IPS-18c (cell line): ENCODE data around the gene HSPG2.
"Not testable (repeated sequence)": the region's sequence is repeated elsewhere in the genome, so short reads cannot be mapped to it uniquely, and the experiment has no call there.

Source experiments
- H3K4me3 ChIP-seq: 2 replicates; pipeline ENCODE4 v1.7.0; 2013; ENCODE audit warnings: low read depth, mild to moderate bottlenecking, low read length, moderate library complexity; ENCODE audit not compliant: insufficient read depth
- H3K9me3 ChIP-seq: one replicate; pipeline ENCODE4 v1.6.1; 2013; ENCODE audit warnings: mild to moderate bottlenecking, low read length, moderate library complexity; ENCODE audit not compliant: control insufficient read depth, insufficient read depth

Gene HSPG2

GRCh38 chr1:21937034-21937371 lies at the start of gene HSPG2:
HSPG2 (minus strand) TSS chr1:21937310; CDS start chr1:21937217, 93 bp downstream.
- Histone ChIP-seq H3K9me3 (peaks cover 2% of the 10 kb centered on the region), H3K4me3 (peak within 1 kb of the TSS; percentile 65)

DNA sequence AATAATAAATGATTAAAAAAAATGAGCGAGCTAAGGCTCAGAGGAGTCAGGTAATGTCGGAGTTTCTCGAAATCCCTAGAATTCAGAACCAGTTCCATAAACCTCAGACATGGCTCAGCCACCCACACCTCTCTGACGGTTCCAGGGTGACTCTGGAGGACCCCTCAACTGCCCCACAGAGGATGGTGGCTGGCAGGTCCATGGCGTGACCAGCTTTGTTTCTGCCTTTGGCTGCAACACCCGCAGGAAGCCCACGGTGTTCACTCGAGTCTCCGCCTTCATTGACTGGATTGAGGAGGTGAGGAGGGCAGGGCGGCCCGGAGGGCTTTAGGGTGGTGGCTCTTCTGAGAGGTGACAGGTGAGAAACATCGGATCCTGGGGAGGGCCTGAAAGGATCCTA lies 49.3 kb upstream of the HSPG2 start:
- H3K4me3 ChIP-seq, H3K9me3 ChIP-seq: not testable (repeated sequence)

DNA sequence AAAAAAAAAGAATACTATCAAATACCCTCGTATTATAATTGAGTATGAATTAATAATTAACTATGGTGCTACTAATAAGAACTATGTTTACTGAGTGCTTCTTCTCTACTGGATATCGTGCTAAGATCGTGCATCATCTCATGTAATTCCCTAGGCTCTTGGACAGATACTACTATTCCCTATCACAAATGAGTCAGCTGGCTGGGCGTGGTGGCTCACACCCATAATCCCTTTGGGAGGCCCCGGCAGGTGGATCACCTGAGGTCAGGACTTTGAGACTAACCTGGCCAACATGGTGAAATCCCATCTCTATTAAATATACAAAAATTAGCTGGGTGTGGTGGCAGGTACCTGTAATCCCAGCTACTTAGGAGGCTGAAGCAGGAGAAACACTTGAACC lies 48.8 kb upstream of the HSPG2 start:
- H3K4me3 ChIP-seq: not testable (repeated sequence)

GRCh38 chr1:21983539-21983938 lies 46.4 kb upstream of the HSPG2 start:
- H3K9me3 ChIP-seq, H3K4me3 ChIP-seq: not testable (repeated sequence)

More for the DNA sequence above, 48.8 kb upstream of the HSPG2 start:
- not testable (repeated sequence) for H3K9me3 ChIP-seq

- H3K9me3 ChIP-seq, H3K4me3 ChIP-seq: not testable (repeated sequence)
Measured at GRCh38 chr1:21982122-21982521, 45.0 kb upstream of the HSPG2 start.

DNA sequence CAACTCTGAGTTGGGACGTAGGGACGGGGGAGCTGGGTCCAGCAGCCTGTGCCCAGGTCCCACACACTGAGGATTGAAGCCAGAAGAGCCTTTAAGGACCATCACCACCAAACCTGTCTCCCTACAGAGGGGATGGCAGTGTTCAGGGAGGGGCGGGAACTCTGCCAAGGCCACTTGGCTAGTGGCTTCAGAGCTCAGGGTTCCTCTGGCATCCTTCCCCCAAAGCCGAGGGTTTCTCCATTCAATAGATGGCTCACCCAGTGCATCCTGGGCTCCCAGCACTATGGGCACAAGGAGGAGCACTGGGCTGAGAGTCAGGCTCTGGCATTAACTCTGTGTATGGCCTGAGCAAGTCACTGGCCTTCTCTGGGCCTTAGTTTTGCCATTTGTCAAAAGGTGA lies 44.1 kb upstream of the HSPG2 start:
- H3K4me3 ChIP-seq, H3K9me3 ChIP-seq: not testable (repeated sequence)

DNA sequence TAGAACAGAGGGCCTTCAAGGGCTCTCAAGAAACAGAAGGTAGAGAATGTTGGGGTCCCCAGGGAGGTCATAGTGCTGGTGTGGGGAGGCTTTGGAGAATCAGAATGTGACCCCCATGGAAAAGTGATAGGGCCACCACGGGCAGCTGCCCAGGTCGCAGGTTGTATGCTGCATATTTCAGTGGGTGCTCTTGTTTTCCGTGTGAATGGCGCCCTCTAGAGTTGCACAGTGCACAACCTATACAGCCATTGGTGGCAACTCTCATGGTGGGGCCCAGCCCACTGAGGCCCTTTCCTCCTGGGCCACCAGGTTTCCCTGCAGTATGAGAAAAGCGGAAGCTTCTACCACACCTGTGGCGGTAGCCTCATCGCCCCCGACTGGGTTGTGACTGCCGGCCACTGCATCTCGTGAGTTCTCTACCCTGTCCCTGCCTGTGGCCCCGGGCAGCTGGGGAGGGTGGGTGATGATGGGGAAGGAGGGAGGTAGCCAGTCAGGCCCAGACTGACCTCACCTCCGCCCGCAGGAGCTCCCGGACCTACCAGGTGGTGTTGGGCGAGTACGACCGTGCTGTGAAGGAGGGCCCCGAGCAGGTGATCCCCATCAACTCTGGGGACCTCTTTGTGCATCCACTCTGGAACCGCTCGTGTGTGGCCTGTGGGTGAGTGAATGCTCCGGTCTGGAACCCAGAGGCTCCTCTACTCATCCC lies 43.6 kb upstream of the HSPG2 start:
- H3K4me3 ChIP-seq, H3K9me3 ChIP-seq: not testable (repeated sequence)

- H3K9me3 ChIP-seq, H3K4me3 ChIP-seq: not testable (repeated sequence)
Measured at GRCh38 chr1:21978209-21978608, 41.1 kb upstream of the HSPG2 start.

DNA sequence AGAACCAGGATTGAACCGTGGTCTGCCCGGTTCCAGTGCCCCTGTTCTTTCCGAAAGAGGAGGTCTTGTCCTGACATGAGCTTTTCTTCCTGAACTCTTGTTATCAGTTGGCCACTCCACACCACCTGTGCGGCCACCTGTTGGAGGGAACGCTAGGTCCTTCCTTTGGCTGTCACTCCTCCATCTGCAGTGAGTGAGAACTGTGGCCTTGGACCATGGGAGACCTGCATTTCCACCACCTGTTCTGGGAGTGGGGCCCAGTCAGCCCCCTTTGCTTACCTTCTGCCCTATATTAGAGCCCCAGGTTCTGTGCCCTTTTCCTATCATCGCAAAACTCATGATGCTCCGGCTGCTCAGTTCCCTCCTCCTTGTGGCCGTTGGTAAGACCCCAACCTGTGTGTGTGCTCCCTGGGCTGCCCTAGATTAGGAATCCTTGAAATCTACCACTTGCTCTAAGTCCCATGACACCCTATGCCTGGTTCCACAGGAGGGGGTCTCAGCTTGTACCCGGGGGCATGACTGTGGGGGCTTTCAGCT lies 39.7 kb upstream of the HSPG2 start, which contains the start of gene CELA3B:
CELA3B (plus strand) TSS at position 320 of the 537 bp plus-strand sequence; CDS start at position 338, 18 bp downstream.
- H3K9me3 ChIP-seq, H3K4me3 ChIP-seq: not testable (repeated sequence)

GRCh38 chr1:21975296-21975695 lies 38.2 kb upstream of the HSPG2 start:
- not testable (repeated sequence) for H3K4me3 ChIP-seq, H3K9me3 ChIP-seq

- not testable (repeated sequence) for H3K4me3 ChIP-seq, H3K9me3 ChIP-seq
Measured at GRCh38 chr1:21974699-21975098, 37.6 kb upstream of the HSPG2 start.

DNA sequence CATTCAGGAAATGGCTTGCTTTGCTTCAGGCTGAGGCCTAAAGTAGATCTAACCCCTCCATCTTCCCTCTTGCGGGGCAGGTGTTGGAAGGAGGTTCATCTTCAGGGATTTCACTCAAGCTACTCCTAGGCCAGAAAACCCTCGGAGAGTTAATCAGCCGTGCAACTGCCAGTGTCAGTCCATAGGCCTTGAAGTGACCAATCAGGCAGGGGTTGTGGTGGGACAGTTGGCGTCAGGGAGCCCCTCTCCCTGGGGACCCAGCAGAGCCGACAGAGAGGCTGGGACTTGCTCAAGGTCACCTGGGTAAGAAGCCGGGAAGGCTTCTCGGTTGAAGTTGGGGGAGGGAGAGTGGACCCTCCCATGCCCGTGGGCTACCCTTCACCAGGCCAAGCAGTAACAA lies 36.8 kb upstream of the HSPG2 start:
- H3K9me3 ChIP-seq, H3K4me3 ChIP-seq: not testable (repeated sequence)

DNA sequence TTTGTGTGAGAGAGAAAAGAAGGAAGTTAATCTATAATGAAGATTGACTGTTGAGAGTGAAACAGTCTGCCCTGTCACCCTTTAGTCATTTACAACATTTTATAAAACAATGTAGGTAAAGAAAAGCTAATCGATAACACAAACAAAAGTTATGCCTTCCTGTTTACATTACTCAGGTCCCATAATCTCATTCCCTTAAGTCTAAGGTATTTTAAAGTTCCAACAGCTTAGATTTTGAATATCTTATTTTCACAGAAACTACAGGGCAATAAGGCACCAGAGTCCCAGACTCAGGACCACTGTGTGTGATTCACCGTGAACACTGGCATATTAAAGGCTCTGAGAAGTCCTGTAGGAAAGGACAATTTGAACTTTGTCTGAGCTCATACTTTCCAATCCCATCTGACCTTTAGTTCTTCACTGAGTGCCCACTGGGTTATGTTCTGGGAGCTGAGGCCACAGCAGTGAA lies 35.9 kb upstream of the HSPG2 start:
- H3K9me3 ChIP-seq, H3K4me3 ChIP-seq: not testable (repeated sequence)

DNA sequence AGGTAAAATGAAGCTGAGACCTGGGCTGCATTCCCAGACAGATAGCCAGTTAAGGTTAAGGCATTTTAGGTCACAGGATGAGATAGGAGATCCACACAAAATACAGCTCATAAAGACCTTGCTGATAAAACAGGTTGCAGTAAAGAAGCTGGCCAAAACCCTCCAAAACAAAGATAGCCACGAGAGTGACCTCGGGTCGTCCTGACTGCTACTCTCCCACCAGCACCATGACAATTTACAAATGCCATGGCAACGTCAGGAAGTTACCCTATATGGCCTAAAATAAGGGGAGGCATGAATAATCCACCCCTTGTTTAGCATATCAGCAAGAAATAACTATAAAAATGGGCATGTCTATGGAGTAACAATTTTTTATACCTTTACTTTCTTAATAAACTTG lies 33.4 kb upstream of the HSPG2 start:
- H3K9me3 ChIP-seq, H3K4me3 ChIP-seq: not testable (repeated sequence)

GRCh38 chr1:21969066-21969465 lies 32.0 kb upstream of the HSPG2 start:
- H3K4me3 ChIP-seq, H3K9me3 ChIP-seq: not testable (repeated sequence)

- not testable (repeated sequence) for H3K9me3 ChIP-seq, H3K4me3 ChIP-seq
Measured at GRCh38 chr1:21967216-21967615, 30.1 kb upstream of the HSPG2 start.

DNA sequence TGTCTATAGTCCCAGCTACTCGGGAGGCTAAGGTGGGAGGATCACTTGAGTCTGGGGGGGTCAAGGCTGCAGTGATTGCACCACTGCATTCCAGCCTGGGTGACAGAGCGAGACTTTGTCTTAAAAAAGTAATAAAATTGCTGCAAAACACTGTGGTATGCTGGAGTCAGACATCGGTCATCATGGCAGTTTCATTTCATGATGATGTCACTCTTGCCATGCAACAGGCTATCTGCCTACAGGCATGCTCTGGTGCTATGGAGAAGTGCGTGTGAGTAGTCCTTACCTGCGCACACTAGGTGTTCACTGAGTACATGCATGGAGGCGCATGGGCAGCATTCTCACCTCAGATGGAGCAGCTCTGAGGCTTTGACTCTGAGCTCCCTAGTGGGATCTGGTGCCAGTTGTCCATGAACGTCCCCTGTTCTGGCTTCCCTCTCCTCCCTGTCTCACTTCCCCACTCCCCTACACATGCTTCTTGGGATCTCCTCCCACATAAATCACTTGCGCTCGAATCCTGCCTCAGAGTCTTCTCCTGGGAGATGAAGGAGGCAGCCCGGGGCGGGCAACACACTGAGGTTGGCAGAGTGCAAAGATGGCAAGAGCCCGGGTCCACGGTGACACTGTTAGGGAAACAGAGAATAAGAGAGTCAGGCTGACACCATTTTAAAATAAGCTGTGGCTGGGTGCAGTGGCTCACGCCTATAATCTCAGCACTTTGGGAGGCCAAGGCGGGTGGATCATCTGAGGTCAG lies 29.3 kb upstream of the HSPG2 start:
- Histone ChIP-seq H3K9me3 (no peaks in the 10 kb centered on the region), H3K4me3 (no peak overlapping the region)

- Histone ChIP-seq H3K9me3 (no peaks in the 10 kb centered on the region), H3K4me3 (no peak overlapping the region)
Measured at GRCh38 chr1:21963477-21964217, 26.5 kb upstream of the HSPG2 start.
